Measurements from ENCODE around the gene TAOK1. TPM values are rescaled to one million over a fixed set of nuclear protein-coding genes. Genes with fewer than 3 reads are reported as not detected.

The TAOK1 gene
- total and polyA plus RNA-seq, 2 of the 13 experiments (the other 11 are each of a cell fraction or from before 2014, with no cell fraction given), result 14.1 to 23.0 TPM

DNA sequence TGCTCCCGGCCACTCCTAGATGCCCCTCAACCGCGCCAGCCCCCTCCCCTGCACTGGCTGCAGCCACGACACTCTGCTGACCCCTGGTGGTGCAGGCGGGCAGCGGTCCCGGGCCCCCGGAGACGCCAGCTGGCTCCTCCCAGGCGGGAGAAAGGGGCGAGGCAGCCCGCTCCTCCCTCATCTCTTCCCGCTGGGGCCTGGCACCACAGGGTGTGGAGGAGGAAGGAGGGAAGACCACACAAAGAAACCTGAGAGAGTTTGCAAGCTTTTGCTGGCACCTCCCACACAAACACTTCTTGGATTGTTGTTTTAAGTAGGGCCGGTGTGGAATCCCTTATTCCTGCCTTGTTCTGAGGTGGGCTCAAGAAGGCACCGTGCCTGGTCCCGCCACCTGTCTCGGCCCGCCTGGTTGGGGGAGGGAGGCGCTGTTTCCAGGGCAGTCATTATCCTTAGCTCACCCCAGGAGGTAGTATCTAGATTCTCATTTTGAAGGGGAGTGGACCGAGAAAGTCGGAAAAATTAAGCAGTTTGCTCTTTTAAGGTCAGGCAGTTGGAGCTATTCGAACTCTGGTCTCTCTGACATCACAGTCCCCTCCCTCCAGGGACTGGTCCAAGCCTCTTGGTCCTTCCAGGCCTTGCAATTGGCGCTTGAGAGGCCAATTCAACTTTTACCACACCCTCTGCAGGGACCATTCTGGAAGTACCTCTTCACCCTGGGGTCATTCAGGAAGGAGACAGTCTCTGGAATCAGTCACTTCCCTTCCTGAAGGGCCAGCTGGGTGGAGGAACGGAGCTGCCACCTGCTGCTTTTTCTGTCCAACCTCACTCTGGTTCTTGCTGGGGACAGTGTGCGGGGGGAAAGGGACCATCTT, 201.8 kb downstream of the TAOK1 start (continued):
- TF ChIP-seq AFF4 (CRISPR knock-in tag; IDR thresholded peaks at IDR 0.05) (no peak), AGO1 (IDR thresholded peaks at IDR 0.05; ENCODE audit: low read depth, low read length, poor library complexity, severe bottlenecking) (no peak), ZNF781 (CRISPR knock-in tag; IDR thresholded peaks at IDR 0.05; ENCODE audit: borderline replicate concordance, not compliant biosample characterization) (no peak), ZBTB37 (CRISPR knock-in tag; IDR thresholded peaks at IDR 0.05) (no peak), GRHL1 (CRISPR knock-in tag; conservative IDR thresholded peaks at IDR 0.05) (no peak), ZNF20 (CRISPR knock-in tag; IDR thresholded peaks at IDR 0.05) (0 out of 2 replicates have a peak, but pooled peaks have one; percentile 15), ZKSCAN1 (IDR thresholded peaks at IDR 0.05; ENCODE audit: low read length) (no peak), FOXK1 (CRISPR knock-in tag; IDR thresholded peaks at IDR 0.05; ENCODE audit: borderline replicate concordance, low read depth) (peak; percentile 18; the same call in 1 of the 2 replicates), CHD2 (IDR thresholded peaks at IDR 0.05; ENCODE audit: low read depth, low read length) (no peak), MXD1 (CRISPR knock-in tag; IDR thresholded peaks at IDR 0.05) (0 out of 2 replicates have a peak, but pooled peaks have one; percentile 52), SMAD1 (CRISPR knock-in tag; IDR thresholded peaks at IDR 0.05; ENCODE audit: borderline replicate concordance, low read depth) (no peak), KDM6A (CRISPR knock-in tag; IDR thresholded peaks at IDR 0.05; ENCODE audit: low read depth) (no peak), ZMYM4 (CRISPR knock-in tag; IDR thresholded peaks at IDR 0.05) (no peak), ARNTL (CRISPR knock-in tag; IDR thresholded peaks at IDR 0.05) (no peak; the same call in 1 of the 2 replicates), MXI1 (IDR thresholded peaks at IDR 0.05; ENCODE audit: borderline replicate concordance, low read depth, low read length) (peak; percentile 77; the same call in 2 of the 3 replicates), ATRX (CRISPR knock-in tag; IDR thresholded peaks at IDR 0.05; ENCODE audit: borderline replicate concordance) (no peak), ZSCAN25 (CRISPR knock-in tag; IDR thresholded peaks at IDR 0.05) (peak; percentile 100), CAMTA2 (CRISPR knock-in tag; IDR thresholded peaks at IDR 0.05; ENCODE audit: borderline replicate concordance) (no peak), ZBTB42 (CRISPR knock-in tag; IDR thresholded peaks at IDR 0.05) (no peak)
- TF ChIP-seq, protein P1, sequence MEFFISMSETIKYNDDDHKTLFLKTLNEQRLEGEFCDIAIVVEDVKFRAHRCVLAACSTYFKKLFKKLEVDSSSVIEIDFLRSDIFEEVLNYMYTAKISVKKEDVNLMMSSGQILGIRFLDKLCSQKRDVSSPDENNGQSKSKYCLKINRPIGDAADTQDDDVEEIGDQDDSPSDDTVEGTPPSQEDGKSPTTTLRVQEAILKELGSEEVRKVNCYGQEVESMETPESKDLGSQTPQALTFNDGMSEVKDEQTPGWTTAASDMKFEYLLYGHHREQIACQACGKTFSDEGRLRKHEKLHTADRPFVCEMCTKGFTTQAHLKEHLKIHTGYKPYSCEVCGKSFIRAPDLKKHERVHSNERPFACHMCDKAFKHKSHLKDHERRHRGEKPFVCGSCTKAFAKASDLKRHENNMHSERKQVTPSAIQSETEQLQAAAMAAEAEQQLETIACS (CRISPR knock-in tag; IDR thresholded peaks at IDR 0.05), result peak; percentile 39; the same call in 1 of the 2 replicates

Measured in HepG2 (cell line).